ENCODE measurements around the gene HERC3. TPM values are rescaled to one million over a fixed set of nuclear protein-coding genes. Genes with fewer than 3 reads are reported as not detected.

The HERC3 gene
- total and polyA plus RNA-seq, 12 donors = 3.4 to 40.1 (median 26.5) TPM

- TF ChIP-seq POLR2A (IDR thresholded peaks at IDR 0.05) (no peak), CTCF (IDR thresholded peaks at IDR 0.05) (no peak)
- WGBS, 4 donors = 95 to 98% (median 97%) methylated on average over 2 of the region's 2 CpGs
- Histone ChIP-seq H3K4me1 (replicated peaks in 1 of 2) (peaks cover 0 to 3% of the 10 kb centered on the region in 2 donors), H3K27me3 (no peaks in the 10 kb centered on the region), H3K4me3 (no peak overlapping the region), H3K9me3 (replicated peaks in 1 of 3) (no peaks in the 10 kb centered on the region), H3K27ac (no peak overlapping the region), H3K36me3 (replicated peaks in 1 of 2) (no peaks in the 10 kb centered on the region)
- intact Hi-C loops (cut with DNase I) = no loop called here
- no peak for DNase-seq
Observed at GRCh38 chr4:88621763-88622327, 29.6 kb downstream of the HERC3 start.

GRCh38 chr4:88623097-88623496, 30.8 kb downstream of the HERC3 start:
- TF ChIP-seq POLR2A (IDR thresholded peaks at IDR 0.05) (no peak), CTCF (IDR thresholded peaks at IDR 0.05) (no peak)
- Histone ChIP-seq H3K27me3 (no peaks in the 10 kb centered on the region), H3K27ac (peak overlapping the region in 4 of 5 donors; percentile 58 to 76 (median 68)), H3K36me3 (replicated peaks in 1 of 2) (no peaks in the 10 kb centered on the region), H3K4me1 (replicated peaks in 1 of 2) (peaks cover 0 to 3% of the 10 kb centered on the region in 2 donors), H3K4me3 (no peak overlapping the region), H3K9me3 (replicated peaks in 1 of 3) (no peaks in the 10 kb centered on the region)
- DNase-seq = peak; percentile 44 to 81 (median 72)
- 47 to 65% (median 48%) methylated on average over 3 of the region's 3 CpGs for WGBS, 4 donors
- intact Hi-C loops (cut with DNase I) = no loop called here

- Histone ChIP-seq H3K27ac (no peak overlapping the region), H3K9me3 (replicated peaks in 1 of 3) (no peaks in the 10 kb centered on the region), H3K36me3 (replicated peaks in 1 of 2) (no peaks in the 10 kb centered on the region), H3K4me1 (replicated peaks in 1 of 2) (peaks cover 0 to 19% of the 10 kb centered on the region in 2 donors), H3K4me3 (no peak overlapping the region), H3K27me3 (no peaks in the 10 kb centered on the region)
- intact Hi-C loops (cut with DNase I) = no loop called here
- TF ChIP-seq CTCF (IDR thresholded peaks at IDR 0.05) (no peak), POLR2A (IDR thresholded peaks at IDR 0.05) (no peak)
- WGBS, 4 donors = 93 to 96% (median 94%) methylated on average over 8 of the region's 8 CpGs
- DNase-seq = no peak
Observed at GRCh38 chr4:88628746-88629145, 36.5 kb downstream of the HERC3 start.

- DNase-seq = no peak
- Histone ChIP-seq H3K4me1 (replicated peaks in 1 of 2) (peaks cover 0 to 19% of the 10 kb centered on the region in 2 donors), H3K9me3 (replicated peaks in 1 of 3) (no peaks in the 10 kb centered on the region), H3K27ac (no peak overlapping the region), H3K4me3 (no peak overlapping the region), H3K36me3 (replicated peaks in 1 of 2) (no peaks in the 10 kb centered on the region), H3K27me3 (no peaks in the 10 kb centered on the region)
- intact Hi-C loops (cut with DNase I) = no loop called here
- no peak for TF ChIP-seq CTCF (IDR thresholded peaks at IDR 0.05)
- no peak for TF ChIP-seq POLR2A (IDR thresholded peaks at IDR 0.05)
Observed at GRCh38 chr4:88629826-88630225, 37.5 kb downstream of the HERC3 start.
